NCI-H748 treated with DMSO at 0.1 percent for 48 hours (cell line): ENCODE measurements around the gene AGAP2.
"Not testable (repeated sequence)": the region's sequence is repeated elsewhere in the genome, so short reads cannot be mapped to it uniquely, and the experiment has no call there.

Experiments
- DNase-seq: peaks from one replicate; lab custom pipeline; 2025; lab: John Stamatoyannopoulos, UW

Gene AGAP2

GRCh38 chr12:57738661-57739237 lies at the start of gene AGAP2:
Gene AGAP2 (minus strand): TSS chr12:57738742. CDS start chr12:57738246, 496 bp downstream.
- DNase-seq = no peak

GRCh38 chr12:57783861-57784260 lies 45.3 kb upstream of the AGAP2 start:
- DNase-seq = no peak

- DNase-seq = no peak
Observed at GRCh38 chr12:57783466-57783801, 44.9 kb upstream of the AGAP2 start.

GRCh38 chr12:57782608-57783465 lies 44.3 kb upstream of the AGAP2 start, which contains the start of gene TSFM:
Gene TSFM (plus strand): TSS chr12:57782787. CDS start chr12:57782802, 15 bp downstream.
- DNase-seq = peak; percentile 86

GRCh38 chr12:57782243-57782607 lies 43.7 kb upstream of the AGAP2 start:
- no peak for DNase-seq

GRCh38 chr12:57781801-57782200 lies 43.3 kb upstream of the AGAP2 start:
- DNase-seq = no peak

GRCh38 chr12:57781244-57781643 lies 42.7 kb upstream of the AGAP2 start:
- DNase-seq = no peak

- DNase-seq = no peak
Observed at GRCh38 chr12:57780284-57780897, 41.8 kb upstream of the AGAP2 start.

- no peak for DNase-seq
Observed at GRCh38 chr12:57779736-57780135, 41.2 kb upstream of the AGAP2 start.

GRCh38 chr12:57777911-57778310 lies 39.4 kb upstream of the AGAP2 start:
- no peak for DNase-seq

- no peak for DNase-seq
Observed at GRCh38 chr12:57777367-57777766, 38.8 kb upstream of the AGAP2 start.

GRCh38 chr12:57776247-57776587 lies 37.7 kb upstream of the AGAP2 start:
- DNase-seq = no peak

GRCh38 chr12:57775563-57776246 lies 37.2 kb upstream of the AGAP2 start:
- DNase-seq = no peak

- no peak for DNase-seq
Observed at GRCh38 chr12:57775044-57775443, 36.5 kb upstream of the AGAP2 start.

GRCh38 chr12:57774634-57775033 lies 36.1 kb upstream of the AGAP2 start:
- DNase-seq = not testable (repeated sequence)

GRCh38 chr12:57772429-57773322 lies 34.1 kb upstream of the AGAP2 start, which contains the start of gene EEF1AKMT3:
Gene EEF1AKMT3 (plus strand): TSS chr12:57772614. CDS start chr12:57772725, 111 bp downstream.
- DNase-seq = no peak

- DNase-seq = peak; percentile 83
Observed at GRCh38 chr12:57771873-57772428, 33.4 kb upstream of the AGAP2 start, which contains the start of gene METTL1. Gene METTL1 (minus strand): TSS chr12:57772105. CDS start chr12:57772083, 22 bp downstream.

GRCh38 chr12:57771236-57771872 lies 32.8 kb upstream of the AGAP2 start:
- DNase-seq = peak; percentile 60

- DNase-seq = no peak
Observed at GRCh38 chr12:57770734-57771133, 32.2 kb upstream of the AGAP2 start.

GRCh38 chr12:57769594-57769993 lies 31.1 kb upstream of the AGAP2 start:
- no peak for DNase-seq

- no peak for DNase-seq
Observed at GRCh38 chr12:57767876-57768275, 29.3 kb upstream of the AGAP2 start.
